Activated CD8-positive, alpha-beta memory T cell treated with anti-CD3 and anti-CD28 coated beads, Interleukin-2, amount 50 U/mL, for 48 hours (primary cell): ENCODE results near the gene BBX.
"Not testable (repeated sequence)": the region's sequence is repeated elsewhere in the genome, so short reads cannot be mapped to it uniquely, and the experiment has no call there.

ENCODE experiments used
- DNase-seq: peaks from one replicate; pipeline ENCODE4 v3.0.0-alpha.2; 2020

BBX gene

GRCh38 chr3:107690522-107691138, 167.9 kb downstream of the BBX start:
- DNase-seq: no peak

GRCh38 chr3:107691984-107692383, 169.2 kb downstream of the BBX start:
- DNase-seq: not testable (repeated sequence)

- not testable (repeated sequence) for DNase-seq
These were observed 174.6 kb downstream of the BBX start for GRCh38 chr3:107697348-107697747.

DNA sequence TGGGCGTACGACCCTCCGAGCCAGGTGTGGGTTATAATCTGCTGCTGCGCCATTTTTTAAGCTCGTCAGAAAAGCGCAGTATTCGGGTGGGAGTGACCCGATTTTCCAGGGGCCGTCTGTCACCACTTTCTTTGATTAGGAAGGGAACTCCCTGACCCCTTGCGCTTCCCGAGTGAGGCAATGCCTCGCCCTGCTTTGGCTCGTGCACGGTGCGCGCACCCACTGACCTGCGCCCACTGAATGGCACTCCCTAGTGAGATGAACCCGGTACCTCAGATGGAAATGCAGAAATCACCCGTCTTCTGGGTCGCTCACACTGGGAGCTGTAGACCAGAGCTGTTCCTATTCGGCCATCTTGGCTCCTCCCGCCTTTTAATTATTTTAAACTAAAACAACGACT, 175.1 kb downstream of the BBX start:
- not testable (repeated sequence) for DNase-seq

GRCh38 chr3:107699682-107700081, 176.9 kb downstream of the BBX start:
- DNase-seq: no peak

DNA sequence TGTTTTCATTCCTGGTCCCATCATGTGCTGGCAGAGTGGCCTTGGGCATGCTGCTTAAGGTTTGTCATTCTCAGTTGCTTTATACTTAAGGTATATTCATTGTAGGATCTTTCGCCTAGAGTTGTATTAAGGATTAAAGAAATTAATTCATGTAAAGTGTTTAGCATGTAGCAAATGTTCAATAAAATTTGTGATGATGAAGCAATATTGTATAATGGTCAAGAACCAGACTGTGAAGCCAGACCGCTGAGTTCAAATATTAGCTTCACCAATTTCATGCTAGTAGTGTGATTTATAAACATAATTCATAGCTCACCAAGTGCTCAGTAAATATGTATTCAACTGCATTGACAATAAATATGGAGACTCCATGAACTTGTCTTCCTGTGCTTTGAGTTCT, 178.5 kb downstream of the BBX start:
- no peak for DNase-seq

- no peak for DNase-seq
These were observed 181.7 kb downstream of the BBX start for GRCh38 chr3:107704477-107704876.

- no peak for DNase-seq
These were observed 182.3 kb downstream of the BBX start for GRCh38 chr3:107705046-107705445.

GRCh38 chr3:107710851-107711250, 188.1 kb downstream of the BBX start:
- no peak for DNase-seq

DNA sequence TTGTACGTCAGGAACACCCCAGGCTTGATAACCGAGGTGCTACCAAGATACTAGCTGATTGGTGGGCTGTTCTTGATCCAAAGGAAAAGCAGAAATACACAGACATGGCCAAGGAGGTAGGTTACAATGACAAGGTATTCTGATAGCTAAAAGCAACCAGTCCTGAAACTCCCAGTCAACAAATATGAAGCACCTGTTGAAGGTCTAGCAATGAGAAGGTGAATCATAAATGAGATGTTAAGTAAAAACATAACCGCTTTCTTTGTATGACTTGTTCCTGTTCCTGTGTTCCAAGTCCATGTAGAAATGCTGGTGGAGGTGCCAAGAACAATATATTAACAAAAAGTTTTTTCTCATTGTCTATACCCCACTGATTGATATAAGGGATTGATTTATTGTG, 194.0 kb downstream of the BBX start:
- DNase-seq: no peak

DNA sequence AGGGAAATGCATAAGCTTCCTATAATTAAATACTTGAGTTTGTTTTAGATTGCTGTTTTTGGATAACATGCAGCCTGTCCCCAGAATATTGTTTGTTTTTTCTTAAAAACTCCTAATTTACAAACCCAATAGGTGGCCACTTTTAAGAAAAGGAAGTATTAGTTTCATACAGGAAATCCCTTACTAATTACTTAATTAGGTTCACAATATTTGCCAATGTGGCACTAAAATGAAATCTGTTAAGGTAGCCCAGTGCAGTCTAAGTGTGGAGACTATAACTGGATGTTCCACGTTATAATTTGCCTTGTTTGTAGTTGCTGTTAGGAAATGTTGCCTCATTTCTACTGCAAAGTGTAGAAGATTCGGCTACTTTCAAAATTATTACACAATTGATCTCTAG, 195.8 kb downstream of the BBX start:
- no peak for DNase-seq

GRCh38 chr3:107727102-107727501, 204.3 kb downstream of the BBX start:
- no peak for DNase-seq

GRCh38 chr3:107729686-107730085, 206.9 kb downstream of the BBX start:
- no peak for DNase-seq

- DNase-seq: no peak
These were observed 211.6 kb downstream of the BBX start for GRCh38 chr3:107734317-107734716.

DNA sequence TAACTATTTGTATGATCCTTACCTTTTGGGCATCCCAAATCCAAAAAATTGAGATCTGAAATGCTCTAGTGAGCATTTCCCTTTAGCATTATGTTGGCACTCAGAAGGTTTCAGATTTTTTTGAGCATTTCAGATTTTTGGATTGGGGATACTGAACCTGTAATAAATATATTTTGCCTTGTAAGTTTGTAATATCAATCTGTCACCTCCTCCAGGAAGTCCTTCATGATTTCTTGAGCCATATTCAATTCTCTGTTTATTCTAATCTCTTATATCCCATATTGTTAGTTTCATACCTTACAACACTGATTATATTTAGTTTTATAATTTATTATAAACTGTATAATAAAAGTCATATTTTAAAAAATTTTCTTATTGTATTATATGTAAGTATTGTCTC, 215.2 kb downstream of the BBX start:
- DNase-seq: no peak

- DNase-seq: no peak
These were observed 215.9 kb downstream of the BBX start for GRCh38 chr3:107738486-107739183.

DNA sequence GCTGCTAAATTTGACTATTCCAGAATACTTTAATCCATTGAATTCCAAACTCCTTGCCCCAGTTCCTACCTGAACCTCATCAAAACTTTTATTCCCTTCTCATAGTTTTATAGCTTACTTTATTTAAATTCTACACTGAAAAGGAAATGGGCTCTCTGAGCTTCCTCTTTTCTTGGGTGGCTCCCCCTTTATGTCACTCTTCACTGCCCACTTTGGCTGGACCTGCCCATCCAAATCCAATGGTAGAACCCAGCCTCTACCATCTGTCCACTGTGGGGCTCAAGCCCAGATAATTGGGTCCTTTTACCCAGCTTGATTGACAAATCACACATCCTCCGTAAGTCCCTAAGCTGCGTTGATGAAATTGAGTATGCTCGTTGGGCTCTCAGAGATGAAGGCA, 216.5 kb downstream of the BBX start:
- no peak for DNase-seq

DNA sequence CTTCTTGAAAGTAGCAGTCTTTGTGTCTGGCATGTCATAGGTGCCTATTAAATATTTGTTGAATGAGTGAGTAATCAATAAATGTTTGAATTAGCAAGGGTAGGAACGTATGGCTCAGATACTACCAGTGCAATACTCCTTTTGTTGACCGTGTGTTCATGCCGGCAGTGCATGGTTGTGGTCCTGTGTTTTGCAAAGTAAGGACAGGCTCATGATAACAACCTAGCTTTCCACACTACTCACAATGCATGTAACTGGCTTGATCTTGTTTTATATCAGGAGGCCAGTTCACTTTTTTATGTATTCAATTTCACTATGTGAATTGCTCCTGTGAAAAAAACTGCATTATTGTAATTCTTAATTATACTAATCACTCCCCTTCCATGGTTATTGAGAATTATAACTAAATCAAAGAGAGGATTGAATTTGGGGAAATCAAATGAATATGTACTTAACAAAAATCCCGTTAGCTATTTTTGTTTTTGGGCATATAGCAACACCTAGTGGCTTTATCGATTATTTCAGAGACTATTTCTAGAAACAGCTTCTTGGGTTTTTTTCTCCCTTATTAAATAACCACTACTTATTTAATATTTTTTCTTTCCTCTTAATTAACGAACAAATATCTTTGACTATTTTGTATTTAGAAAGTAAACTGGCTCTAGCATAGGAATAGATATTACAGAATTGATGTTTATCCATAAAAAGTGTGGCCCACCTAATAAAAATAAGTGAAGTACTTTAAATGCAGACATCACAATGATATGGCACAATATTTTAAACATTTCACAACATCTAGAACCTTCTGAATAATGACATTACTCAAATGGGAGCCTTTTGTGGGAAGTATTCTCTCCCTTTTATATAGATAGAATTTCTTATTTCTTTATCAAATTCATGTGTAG, 218.5 kb downstream of the BBX start:
- no peak for DNase-seq

- DNase-seq: no peak
These were observed 222.6 kb downstream of the BBX start for GRCh38 chr3:107745354-107745753.

DNA sequence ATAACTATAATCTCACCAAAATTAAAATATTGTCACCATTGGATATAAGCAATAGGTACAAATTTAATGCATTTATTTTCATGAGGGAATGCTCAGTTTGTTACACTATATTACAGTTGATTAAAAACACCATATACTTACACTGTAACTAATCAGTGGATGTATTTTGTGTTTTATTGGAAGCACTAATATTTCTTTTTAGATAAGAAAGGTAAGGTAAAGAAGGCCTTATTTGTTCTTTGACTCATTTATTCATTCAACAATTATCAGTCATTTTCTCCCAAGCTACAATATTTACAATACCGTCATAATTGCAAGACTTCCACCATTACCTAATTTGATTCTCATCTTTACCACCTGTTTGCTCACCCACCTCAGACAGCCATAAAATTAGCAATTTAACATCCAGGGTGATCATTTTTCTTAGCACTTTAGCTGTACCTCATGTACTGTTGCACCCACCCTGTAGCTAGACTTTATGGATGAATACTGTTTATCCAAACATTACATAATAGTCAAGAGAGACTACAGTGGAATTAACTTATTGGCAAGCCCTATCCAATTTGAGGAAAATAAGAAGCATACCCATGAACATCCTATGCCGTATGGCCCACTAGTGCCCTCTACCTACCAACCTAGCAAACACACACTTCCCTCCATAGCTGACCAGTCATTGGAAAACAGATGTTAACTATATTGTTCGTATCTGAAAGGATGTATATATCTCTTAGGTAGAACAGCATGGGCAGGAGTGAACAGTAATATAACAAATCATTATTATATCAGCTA, 229.6 kb downstream of the BBX start:
- no peak for DNase-seq

- DNase-seq: no peak
These were observed 230.7 kb downstream of the BBX start for GRCh38 chr3:107753494-107753893.

DNA sequence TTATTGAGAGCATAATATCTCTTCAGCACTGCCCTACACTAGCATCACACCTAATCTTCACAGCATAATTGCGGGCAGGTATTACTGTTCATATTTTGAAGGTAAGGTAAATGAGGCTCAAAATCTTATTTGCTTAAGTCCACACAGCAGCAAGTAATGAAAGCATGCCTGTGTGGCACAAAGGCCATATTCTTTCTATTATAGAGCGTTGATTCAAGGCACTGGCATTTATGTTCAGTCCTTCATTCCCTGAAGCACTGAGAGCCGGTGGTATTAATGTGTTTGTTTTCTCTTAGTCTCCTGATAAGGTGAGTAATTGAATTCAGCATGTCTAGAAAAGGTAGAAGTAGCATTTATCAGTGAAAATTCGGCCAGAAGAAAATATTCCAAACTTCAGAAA, 231.2 kb downstream of the BBX start:
- no peak for DNase-seq

GRCh38 chr3:107756649-107757048, 233.9 kb downstream of the BBX start:
- DNase-seq: no peak
